LNCAP (cell line): ENCODE measurements around the gene COL2A1.

ENCODE experiments used
- CTCF ChIP-seq: fragments of 450-650 bp; IDR thresholded peaks from 2 replicates; pipeline ENCODE4 v1.5.1; 2017; ENCODE audit warnings: mild to moderate bottlenecking

The COL2A1 gene

GRCh38 chr12:48022180-48022521 lies 17.9 kb upstream of the COL2A1 start:
- no peak for TF ChIP-seq CTCF

- no peak for TF ChIP-seq CTCF
These were observed 17.4 kb upstream of the COL2A1 start for GRCh38 chr12:48021485-48022179.

GRCh38 chr12:48019639-48020265 lies 15.5 kb upstream of the COL2A1 start:
- no peak for TF ChIP-seq CTCF

- TF ChIP-seq CTCF = no peak
These were observed 14.3 kb upstream of the COL2A1 start for GRCh38 chr12:48018618-48018995.

GRCh38 chr12:48017921-48018617 lies 13.8 kb upstream of the COL2A1 start:
- no peak for TF ChIP-seq CTCF

GRCh38 chr12:48017496-48017895 lies 13.2 kb upstream of the COL2A1 start:
- no peak for TF ChIP-seq CTCF

GRCh38 chr12:48016373-48017020 lies 12.2 kb upstream of the COL2A1 start:
- TF ChIP-seq CTCF = no peak
